Measurements from ENCODE around the gene MAN1C1.
A peak's percentile ranks its signal among the peaks of the same experiment; 100 is the strongest.

Gene MAN1C1

GRCh38 chr1:25616095-25616986 is at the start of gene MAN1C1:
TSS of gene MAN1C1 (plus strand) at chr1:25616791. CDS start at chr1:25617798, 1,007 bp downstream.
- in situ Hi-C loops (cut with HindIII; ENCODE audit: low pct_ligation_motif_present, low pct_unique_long_range_greater_than_20kb, low sequenced_read_pairs) = no loop called here
- DNase-seq = peak; percentile 85

DNA sequence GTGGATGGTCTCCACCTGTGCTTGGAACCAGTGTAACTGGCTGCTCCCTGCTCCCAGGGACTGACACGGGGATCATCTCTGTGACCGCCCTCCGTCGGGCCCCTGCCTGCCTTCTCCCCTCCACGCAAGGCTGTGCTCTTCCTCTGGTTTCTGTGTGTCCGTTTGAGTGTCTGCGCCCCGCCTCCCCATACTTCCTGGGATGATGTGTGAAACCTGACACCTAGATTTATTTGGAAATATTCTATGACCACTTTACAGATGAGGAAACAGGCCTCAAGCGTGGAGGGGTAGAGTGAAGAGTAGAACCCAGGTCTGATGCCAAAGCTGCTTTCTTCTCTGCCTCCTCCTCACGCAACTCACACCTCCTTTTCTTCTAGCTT is 48.9 kb upstream of the MAN1C1 start:
- in situ Hi-C loops (cut with HindIII; ENCODE audit: low pct_ligation_motif_present, low pct_unique_long_range_greater_than_20kb, low sequenced_read_pairs) = no loop called here

DNA sequence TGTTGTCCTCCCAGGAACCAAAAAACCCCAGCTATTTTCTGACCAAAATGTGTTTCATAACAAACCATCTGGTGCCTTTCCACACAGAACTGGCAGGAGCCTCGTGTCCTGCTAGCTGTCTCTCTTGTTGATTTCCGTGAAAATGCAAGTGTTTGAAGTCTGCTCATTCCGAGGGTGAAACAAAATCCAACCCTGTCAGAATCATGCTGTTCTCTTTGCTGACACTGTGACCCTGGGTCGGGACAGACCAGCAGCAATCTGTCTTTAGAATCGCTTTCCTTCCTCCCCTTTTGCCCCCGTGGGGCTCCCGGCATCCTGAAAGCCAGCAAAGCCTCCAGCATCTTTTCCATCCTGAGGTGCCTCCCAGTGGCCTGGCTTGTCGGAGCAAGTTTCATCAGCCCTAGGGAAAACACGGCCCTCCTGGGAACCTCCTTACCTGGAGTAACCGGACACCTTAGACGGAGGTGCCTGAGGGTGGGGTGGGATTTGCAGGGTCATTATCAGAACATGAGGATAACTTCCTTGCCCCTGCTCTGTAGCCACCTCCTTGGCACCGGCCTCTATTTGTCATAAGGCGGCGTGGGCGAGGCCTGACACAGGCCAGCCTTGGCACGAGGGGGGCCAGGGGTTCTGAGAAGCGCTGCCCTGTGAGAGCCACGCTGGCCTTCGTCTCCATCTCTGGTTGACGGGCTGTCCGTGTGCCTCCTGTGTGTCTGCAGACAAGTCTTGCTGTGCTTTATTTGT is 48.3 kb upstream of the MAN1C1 start:
- in situ Hi-C loops (cut with HindIII; ENCODE audit: low pct_ligation_motif_present, low pct_unique_long_range_greater_than_20kb, low sequenced_read_pairs) = no loop called here

More for the DNA sequence above, 48.9 kb upstream of the MAN1C1 start:
- DNase-seq = no peak

GRCh38 chr1:25568834-25569596 is 47.6 kb upstream of the MAN1C1 start:
- in situ Hi-C loops (cut with HindIII; ENCODE audit: low pct_ligation_motif_present, low pct_unique_long_range_greater_than_20kb, low sequenced_read_pairs) = no loop called here
- DNase-seq = peak; percentile 34

More for the DNA sequence above, 48.3 kb upstream of the MAN1C1 start:
- DNase-seq = no peak

DNA sequence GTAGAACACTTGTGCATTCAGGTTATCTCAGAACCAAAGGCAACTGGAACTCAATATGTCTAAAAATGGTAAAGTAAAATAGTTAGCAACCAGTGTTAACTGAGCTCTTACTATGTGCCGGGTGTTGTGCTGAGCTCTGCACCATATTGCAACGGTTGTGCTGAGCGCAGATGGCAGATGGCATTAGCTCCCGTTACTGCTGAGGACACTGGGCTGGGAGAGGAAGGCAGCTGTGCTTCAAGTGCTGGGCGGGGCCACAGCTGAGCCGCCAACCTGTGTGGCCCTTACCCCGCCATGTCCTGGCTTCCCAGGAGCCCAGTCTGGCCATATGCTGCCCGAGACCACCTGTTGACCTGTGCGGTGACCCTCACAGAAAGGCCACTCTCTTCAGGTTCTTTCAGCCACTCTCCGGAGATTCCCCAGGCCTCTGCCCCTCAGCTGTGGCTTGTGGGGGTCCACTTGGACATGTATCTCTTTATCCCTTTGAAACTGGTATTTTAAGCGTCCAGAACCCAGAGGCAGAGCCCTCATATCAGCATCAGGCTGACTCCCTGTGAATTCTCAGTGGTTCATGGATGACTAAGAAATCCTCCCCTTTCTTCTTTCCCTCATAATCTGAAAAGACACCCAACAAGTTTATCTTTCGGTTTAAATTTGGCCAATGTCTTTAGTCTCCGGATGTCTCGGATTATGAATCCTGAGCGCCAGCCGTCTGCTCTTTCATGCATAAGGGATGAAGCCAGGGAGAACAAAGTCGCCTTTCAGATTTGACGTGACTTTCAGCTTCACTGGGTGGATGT is 46.8 kb upstream of the MAN1C1 start:
- in situ Hi-C loops (cut with HindIII; ENCODE audit: low pct_ligation_motif_present, low pct_unique_long_range_greater_than_20kb, low sequenced_read_pairs) = no loop called here
- no peak for DNase-seq

DNA sequence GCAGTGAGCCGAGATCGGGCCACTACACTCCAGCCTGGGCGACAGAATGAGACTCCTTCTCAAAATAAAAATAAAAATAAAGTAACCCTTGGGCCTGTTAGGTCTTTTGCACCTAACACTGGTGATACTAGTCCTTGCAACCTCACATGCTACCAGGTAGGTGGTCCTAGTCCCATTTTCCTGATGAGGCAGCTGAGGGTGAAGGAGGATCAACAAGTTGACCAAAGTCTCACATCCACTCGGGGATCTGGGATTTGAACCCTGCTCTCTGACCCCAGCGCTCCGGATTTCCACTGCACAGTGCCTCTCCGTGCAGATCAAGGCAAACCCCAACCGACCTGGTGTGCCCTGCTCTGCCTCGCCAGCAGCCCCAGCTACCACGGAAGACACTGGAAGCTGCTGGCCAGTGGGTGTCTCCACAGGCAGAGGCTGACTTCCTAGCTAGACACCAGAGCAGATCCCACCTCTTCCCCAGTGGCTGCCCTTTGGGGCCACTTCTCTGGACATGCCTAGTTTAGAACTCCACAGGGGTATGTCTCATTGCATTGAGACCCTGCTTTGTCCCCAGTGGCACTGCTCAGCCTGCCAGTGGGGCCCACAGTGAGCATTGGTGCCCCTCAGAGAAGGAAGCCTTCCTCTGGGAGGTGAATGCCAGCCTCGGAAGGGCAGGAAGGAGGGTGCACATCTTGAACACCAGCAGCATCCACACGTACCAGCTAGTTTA is 45.6 kb upstream of the MAN1C1 start:
- DNase-seq = no peak
- in situ Hi-C loops (cut with HindIII; ENCODE audit: low pct_ligation_motif_present, low pct_unique_long_range_greater_than_20kb, low sequenced_read_pairs) = no loop called here

DNA sequence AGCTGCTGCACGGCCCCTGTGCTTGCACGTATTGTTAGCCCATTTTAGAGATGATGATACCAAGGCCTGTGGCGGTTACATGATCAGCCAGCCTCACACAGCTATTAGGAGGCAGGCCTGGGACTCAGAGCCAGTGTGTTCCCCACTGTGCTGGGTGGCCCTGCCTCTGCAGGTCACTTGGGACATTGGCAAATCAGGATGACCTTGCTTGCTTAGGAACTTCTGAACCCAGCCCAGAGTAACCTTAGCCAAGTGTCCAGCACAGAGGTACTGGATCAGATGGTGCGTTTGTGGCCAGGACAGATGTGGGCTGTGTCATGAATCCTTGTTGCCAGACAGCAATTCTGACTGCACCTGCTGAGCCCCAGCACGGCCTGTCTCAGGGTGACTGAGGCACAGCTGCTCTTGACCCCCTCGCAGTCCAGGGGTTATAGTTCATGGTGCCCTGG is 45.0 kb upstream of the MAN1C1 start:
- no peak for DNase-seq
- in situ Hi-C loops (cut with HindIII; ENCODE audit: low pct_ligation_motif_present, low pct_unique_long_range_greater_than_20kb, low sequenced_read_pairs) = no loop called here

DNA sequence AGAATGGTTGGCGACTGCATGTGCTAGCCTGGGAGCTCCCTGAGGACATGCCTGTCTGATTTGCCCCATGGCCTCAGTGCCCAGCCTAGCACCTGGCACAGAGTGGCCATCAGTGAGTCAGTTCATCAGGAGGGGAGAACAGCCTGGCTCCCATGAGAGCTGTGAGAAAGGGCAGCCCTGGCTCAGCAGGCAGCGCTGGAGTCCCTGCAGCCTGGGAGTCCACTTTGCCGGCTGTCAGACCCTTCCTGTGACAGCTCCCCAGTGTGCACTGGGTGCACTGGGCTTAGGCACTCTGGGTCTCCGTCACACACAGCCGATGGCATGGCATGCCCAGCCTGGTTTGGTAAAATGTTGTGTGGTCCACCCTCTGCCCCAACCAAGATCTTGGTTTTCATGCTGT is 44.5 kb upstream of the MAN1C1 start:
- DNase-seq = no peak
- in situ Hi-C loops (cut with HindIII; ENCODE audit: low pct_ligation_motif_present, low pct_unique_long_range_greater_than_20kb, low sequenced_read_pairs) = no loop called here

- DNase-seq = peak; percentile 42
Measured at GRCh38 chr1:25572708-25573590, 43.6 kb upstream of the MAN1C1 start.

GRCh38 chr1:25573591-25573930 is 43.0 kb upstream of the MAN1C1 start:
- in situ Hi-C loops (cut with HindIII; ENCODE audit: low pct_ligation_motif_present, low pct_unique_long_range_greater_than_20kb, low sequenced_read_pairs) = no loop called here
- no peak for DNase-seq

More at GRCh38 chr1:25572708-25573590, 43.6 kb upstream of the MAN1C1 start:
- in situ Hi-C loops (cut with HindIII; ENCODE audit: low pct_ligation_motif_present, low pct_unique_long_range_greater_than_20kb, low sequenced_read_pairs) = no loop called here

DNA sequence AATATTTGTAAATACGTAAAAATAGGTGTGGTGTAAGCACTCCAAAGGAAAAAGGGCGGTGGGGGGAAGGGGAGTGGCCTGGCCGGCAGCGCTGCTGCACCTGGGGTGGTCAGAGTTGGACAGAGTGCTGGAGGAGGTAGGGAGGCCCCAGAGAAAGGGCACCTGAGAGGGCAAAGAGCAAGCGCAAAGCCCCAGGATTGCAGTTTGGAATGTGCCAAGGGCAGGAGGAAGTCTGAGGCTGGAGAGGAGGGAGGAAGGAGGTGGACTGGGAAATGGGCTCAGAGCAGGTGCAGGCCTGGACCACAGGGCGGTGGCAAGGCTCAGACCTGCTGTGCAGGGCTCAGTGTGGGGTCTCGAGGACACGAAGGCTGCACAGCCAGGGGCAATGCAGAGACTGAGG is 42.6 kb upstream of the MAN1C1 start:
- no peak for DNase-seq
- in situ Hi-C loops (cut with HindIII; ENCODE audit: low pct_ligation_motif_present, low pct_unique_long_range_greater_than_20kb, low sequenced_read_pairs) = no loop called here

GRCh38 chr1:25575191-25575590 is 41.4 kb upstream of the MAN1C1 start:
- in situ Hi-C loops (cut with HindIII; ENCODE audit: low pct_ligation_motif_present, low pct_unique_long_range_greater_than_20kb, low sequenced_read_pairs) = no loop called here
- no peak for DNase-seq

GRCh38 chr1:25576459-25577133 is 40.0 kb upstream of the MAN1C1 start:
- in situ Hi-C loops (cut with HindIII; ENCODE audit: low pct_ligation_motif_present, low pct_unique_long_range_greater_than_20kb, low sequenced_read_pairs) = no loop called here
- no peak for DNase-seq

DNA sequence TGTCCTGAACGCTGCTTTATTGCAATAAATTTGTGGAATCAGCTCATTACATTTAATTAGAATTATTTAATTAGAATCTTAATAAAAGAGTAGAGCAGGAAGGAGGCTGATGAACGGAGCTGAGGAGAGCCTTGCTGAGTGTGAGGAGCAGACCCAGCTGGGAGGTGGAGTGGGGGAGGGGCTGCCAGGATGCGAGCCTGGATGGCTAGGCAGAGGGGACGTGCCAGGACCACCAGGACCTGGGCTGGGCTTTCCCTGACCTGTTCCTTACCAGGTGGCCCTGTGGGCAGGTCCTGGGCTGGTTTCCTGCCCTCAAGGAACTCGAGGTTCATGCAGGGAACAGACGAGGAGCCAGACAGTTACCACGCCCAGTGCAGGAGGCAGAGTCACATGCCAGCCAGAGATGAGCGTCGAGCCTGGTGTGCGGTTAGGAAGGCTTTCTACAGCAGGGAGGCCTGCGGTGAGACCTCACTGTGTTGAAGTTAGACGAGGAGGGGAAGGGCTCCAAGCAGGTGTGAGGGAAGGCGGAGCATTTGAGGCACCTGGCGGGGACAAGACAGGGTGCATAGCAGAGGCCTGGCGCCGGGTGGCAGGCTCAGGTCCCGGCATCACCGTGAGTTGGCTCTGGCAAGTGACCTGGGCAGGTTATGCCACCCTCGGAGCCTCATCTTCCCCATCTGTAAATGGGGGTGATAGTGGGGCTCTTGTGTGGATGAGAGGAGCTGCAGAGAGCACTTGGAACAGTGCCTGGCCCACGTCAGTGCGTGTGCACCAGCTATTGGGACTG is 39.3 kb upstream of the MAN1C1 start:
- DNase-seq = no peak
- in situ Hi-C loops (cut with HindIII; ENCODE audit: low pct_ligation_motif_present, low pct_unique_long_range_greater_than_20kb, low sequenced_read_pairs) = no loop called here
